Endothelial cell of umbilical vein (primary cell): ENCODE measurements around the gene OTUD3. TPM values are rescaled to one million over a fixed set of nuclear protein-coding genes. Genes with fewer than 3 reads are reported as not detected.

Experiments used
- polyA plus RNA-seq, 4 experiments: library from polyadenylated mRNA; depleted of rRNA in 3 of 4; stranded (reverse) in 3 of 4; unstranded in 1 of 4; fragments of >200 nt; gene quantifications; 2 replicates each; pipeline versions ENCODE4 v1.2.1 to v1.2.3, GENCODE V29; 2011 to 2012; ENCODE audit warnings: missing spikeins in 1 of 4
- total RNA-seq: library from RNA; stranded (reverse); gene quantifications from 2 replicates; pipeline ENCODE4 v1.2.3, GENCODE V29; 2021

The OTUD3 gene
- total and polyA plus RNA-seq, 2 donors (not counting 3 experiments of a cell fraction or from before 2014, with no cell fraction given): 3.1 to 10.6 TPM

Other genes starting within 250 kb of the OTUD3 start
- gene NBL1, start 238.1 kb upstream of the OTUD3 start, total RNA-seq: 39.8 and 40.5 TPM in 2 replicates
- gene NBL1, start 238.1 kb upstream of the OTUD3 start, polyA plus RNA-seq: 36.2 and 49.6 TPM in 2 replicates
- gene HTR6, start 217.5 kb upstream of the OTUD3 start, total RNA-seq: not detected in 2 replicates
- not detected in 2 replicates for gene HTR6, start 217.5 kb upstream of the OTUD3 start, polyA plus RNA-seq
- 9.0 and 10.3 TPM in 2 replicates for gene TMCO4, start 82.5 kb upstream of the OTUD3 start, total RNA-seq
- 7.6 and 8.3 TPM in 2 replicates for gene TMCO4, start 82.5 kb upstream of the OTUD3 start, polyA plus RNA-seq
- gene RNF186, start 67.1 kb upstream of the OTUD3 start, total RNA-seq: not detected in 2 replicates
- not detected in 2 replicates for gene RNF186, start 67.1 kb upstream of the OTUD3 start, polyA plus RNA-seq
- gene PLA2G2E, start 41.2 kb downstream of the OTUD3 start, total RNA-seq: not detected in 2 replicates
- gene PLA2G2E, start 41.2 kb downstream of the OTUD3 start, polyA plus RNA-seq: not detected in 2 replicates
- gene PLA2G2A, start 97.2 kb downstream of the OTUD3 start, total RNA-seq: not detected in 2 replicates
- not detected in 2 replicates for gene PLA2G2A, start 97.2 kb downstream of the OTUD3 start, polyA plus RNA-seq
- not detected in 2 replicates for gene PLA2G5, start 187.8 kb downstream of the OTUD3 start, total RNA-seq
- gene PLA2G5, start 187.8 kb downstream of the OTUD3 start, polyA plus RNA-seq: 0.06 TPM in 1 of 2 replicates, not detected in the other
- not detected in 2 replicates for gene PLA2G2D, start 237.1 kb downstream of the OTUD3 start, total RNA-seq
- not detected in 2 replicates for gene PLA2G2D, start 237.1 kb downstream of the OTUD3 start, polyA plus RNA-seq